Activated CD4-positive, alpha-beta T cell treated with anti-CD3 and anti-CD28 coated beads for 1 hour (primary cell): ENCODE data around the gene EDN2.

Experiments used
- DNase-seq: peaks from one replicate; pipeline ENCODE4 v3.0.0-alpha.2; 2020

The EDN2 gene

DNA sequence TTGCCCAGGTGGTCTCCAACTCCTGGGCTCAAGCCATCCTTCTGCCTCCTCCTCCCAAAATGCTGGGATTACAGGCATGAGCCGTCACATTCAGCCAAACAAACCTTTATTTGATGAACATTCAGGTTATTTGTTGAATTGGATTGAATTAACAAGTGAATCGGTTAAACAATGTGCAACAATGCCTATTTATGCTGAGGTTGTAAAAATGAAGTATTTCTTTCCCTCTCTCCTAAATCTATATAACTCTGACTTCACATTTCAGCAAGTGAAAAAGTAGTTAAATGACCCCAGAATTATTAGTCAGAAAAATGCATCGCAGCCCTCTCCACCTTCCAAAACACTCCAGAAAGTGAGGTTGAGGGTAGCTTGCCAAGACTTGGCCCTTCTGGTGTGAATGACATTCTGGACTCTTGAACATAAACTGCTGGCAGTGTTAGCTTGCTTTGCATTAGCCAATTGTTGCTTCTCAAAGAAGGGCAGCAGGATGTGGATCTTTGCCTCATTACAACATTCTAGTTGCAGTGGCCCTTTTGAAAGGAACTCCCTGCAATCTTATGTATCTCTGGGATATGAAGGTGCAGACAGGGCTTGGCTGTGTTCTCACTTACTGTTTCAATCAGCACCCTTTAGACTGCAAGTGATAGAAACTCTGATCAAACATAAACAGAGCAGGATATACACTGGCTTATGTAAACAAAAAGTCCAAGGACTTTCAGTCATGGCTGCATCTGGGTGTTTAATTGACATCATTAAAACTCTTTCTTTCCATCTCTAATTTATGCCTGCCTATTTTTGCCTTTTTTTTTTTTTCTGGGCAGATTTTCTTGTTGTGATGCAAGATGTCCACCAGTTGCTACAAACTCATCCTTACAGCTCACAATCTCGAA is 22.4 kb downstream of the EDN2 start:
- DNase-seq = no peak

DNA sequence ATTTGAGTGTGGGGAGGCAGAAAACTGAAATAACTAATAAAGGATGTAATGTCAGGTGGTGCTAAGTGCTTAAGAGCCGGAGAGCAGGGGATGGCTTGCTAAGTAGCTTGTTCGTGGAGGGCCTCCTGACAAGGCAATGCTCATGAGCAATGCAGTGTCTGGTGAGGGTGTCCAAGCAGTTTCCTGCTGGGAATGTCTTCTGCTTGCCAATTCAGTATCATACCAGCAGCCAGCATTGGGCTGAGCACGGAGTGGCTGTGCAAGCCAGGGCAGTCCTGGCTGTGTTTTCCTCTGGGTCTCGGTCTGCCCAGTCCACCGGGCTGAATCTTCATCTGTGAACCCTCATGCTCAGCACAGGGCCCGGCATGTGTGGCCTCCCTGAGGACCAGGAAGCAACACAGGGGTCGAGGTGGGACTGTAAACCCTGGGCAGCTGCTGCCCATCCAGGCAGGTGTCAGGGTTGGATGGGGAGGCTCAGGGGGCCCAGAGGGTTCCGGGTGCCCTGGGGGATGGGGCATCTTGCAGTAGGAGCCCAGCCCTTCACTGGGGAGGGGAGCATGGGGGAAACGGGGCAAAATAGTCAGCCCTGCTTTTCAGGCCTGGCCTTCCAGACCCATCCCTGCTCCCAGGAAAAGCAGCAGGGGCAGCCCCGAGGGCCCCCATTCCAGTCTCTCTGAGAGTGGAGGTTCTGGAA is 27.5 kb downstream of the EDN2 start:
- DNase-seq = no peak

DNA sequence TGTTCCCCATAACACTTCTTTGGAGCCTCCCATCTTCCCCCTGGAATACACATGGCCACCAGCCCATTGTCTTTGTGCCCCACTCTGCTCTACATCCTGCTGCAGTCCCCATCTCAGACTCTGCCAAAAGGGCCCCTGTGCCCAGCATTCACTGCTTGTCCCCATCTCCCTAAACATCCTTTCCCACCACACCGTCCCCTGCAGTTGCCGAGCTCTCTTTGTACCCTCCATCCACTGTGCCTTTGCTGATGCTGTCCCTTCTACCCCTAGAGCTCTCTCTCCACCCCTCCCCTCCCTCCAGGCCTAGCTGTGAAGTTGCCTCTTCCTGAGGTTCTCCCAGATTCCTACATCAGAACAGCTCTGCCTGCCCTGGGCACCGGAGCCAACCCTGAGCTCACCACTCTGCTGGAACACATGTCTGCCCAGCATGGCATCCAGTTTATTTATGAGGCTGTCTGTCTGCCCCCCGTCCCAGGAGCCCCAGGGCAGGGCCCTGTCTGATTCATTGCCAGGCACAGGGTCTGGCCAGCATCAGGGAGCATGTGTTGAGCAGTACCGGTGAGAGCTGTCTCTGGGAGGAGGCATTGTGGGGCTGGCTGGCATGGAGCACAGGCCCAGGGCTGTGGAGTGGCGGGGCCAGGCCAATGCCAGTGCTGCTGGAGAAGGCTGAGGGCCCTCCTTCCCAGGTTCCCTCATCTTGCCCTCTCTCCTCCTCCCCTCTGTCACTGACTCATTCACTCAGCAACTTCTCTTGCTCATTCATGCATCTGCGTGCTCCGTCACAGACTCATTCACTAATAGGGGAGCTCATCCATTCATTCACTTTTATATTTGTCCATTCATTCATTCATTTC is 28.8 kb downstream of the EDN2 start:
- DNase-seq = no peak

DNA sequence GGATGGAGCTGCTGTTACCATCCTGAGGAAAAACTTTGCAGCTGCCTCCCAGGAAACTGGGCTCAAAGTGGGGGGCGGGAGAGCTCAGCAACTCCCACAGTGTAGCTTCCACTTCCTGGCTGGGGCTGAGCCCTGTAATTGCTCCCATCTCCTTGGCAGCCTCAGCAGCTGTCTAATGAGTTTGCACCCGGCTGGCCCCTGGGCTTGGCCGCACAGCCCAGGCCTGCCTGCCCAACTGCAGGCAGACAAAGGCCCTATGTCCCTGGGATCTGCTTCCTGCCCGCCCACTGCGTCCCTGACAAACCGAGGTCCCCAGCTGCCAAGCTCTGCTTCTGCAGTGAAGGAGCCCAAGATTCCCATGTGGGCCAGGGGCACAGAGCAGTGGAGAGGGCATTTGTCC is 30.1 kb downstream of the EDN2 start:
- DNase-seq = no peak

DNA sequence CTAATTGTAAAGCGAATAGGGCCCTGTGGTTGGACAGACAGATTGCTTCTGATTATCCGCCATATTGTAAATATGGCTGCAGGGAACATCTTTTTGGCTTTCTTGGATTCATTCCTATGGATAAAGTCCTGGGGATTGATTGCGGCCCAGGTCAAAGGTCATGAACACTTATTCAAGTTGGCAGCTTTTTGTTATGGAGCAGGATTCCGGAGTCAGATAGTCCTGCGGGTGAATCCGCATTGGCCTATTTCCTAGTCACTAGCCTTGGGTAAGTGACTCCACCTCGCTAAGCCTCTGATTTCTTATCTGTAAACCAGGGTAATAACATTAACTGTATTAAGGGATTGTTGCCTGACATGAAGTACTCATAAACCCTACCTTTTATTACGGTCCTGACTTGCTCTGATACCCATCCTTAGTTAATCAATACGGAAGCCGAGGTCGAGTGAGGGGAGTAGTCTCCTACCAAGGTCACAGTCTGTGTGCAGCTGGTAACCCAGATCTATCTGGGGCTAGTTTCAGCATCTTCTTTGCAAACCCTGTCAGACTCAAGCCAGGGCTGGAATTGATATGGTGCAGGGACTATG is 31.7 kb downstream of the EDN2 start:
- DNase-seq = no peak

DNA sequence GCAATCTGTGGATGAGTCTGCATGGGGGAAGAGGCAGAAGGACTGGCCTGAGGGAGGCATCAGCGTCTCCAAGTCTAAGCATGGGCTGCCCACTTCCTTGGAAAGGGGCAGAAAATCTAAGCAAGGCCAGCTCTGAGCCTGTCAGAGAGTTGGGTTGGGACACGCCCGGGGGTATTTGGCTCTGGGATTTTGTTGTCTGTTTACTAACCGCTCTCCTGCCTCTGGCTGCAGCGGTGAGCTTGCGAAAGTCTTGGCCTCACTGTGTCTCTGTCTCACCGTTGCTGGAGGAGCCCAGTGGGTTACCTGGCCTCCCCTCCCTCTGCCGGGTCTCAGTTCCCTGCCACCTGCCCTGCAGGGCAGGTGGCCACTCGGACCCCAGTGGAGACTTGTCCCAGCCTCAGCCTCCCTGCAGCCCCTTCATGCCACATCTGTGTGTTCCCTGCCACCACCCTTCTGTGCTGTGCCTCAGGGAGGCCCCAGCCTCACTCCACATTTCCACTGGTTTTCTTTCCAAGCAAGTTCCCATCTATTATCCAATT is 33.7 kb downstream of the EDN2 start:
- no peak for DNase-seq

DNA sequence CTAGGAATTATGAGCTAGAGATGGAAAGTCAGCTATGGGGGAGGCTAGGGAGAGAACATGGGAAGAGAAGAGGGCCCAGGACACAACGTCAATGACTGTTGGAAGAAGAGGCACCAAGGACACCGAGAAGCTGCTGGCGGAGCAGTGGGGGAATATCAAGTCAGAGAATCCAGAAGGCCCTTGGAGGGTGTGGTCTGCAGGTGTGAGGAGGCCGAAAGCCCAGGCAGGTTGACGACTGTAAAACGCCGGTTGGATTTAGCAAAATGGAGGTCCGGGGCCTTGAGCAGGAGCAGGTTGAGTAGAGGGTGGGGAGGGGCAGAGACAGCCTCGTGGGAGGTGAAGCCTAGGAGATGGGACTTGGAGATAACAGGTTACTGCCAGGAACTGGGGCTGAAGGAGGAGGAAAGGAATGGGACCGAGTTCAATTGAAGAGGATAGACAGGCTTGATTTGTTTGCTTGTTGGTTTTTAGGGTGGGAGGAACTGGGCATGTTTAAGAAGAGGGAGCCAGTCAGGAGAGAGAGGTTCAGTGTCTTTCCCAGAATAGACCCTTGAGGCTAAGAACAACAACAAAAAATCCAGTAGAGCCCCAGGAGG is 35.1 kb downstream of the EDN2 start:
- DNase-seq = no peak

DNA sequence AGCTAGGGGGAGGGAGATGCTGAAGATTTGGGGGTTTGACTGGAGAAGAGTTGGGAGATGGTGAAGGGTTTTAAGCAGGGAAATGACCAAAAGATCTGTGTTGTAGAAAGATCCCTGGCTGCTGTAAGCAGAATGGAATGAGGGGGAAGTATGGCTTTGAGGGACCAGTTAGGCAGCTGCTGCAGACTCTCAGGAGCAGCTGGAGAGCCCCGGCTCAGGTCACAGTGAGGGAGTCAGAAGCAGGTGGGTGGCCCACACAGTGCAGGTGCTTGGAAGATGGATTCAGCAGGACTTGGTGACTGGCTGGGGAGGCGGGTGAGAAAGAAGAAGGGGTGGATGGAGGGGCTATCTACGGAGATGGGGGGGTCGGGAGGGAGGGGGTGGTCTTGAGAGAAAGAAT is 35.7 kb downstream of the EDN2 start:
- no peak for DNase-seq

DNA sequence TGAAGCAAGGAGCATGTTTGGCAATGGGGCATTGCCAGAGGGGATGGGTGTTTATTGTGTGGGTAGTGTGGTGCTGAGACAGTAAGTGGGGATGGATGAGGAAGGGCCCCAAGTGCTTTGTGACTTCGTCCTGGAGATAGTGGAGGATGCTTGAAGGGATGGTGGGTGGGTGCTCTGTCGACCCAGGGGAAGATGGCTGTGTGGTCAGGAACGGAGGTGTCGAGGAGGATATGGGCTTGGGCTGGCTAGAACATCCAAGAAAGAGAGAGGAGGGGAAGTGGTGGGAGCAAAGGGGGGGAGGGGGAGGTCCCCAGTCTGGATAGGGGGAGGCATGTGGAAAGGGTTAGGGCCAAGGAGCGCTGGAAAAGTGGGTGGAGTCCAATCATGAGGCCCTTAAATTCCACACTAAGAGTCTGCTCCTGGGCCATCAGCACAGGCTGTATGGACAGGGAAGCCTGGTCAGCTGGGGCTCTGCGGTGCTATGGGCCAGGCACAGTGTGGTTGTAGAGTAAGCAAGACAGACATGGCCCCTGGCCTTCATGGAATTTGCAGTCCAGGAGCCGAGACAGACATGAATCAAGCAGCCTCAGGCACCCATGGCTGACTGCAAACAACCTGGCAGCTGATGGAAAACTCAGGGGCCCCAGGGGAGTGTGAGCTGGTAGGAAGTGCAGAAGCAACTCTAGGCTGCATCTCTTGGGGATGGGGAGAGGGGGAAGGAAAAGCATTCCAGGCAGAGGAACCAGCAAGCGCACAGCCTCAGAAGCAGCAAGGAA is 36.3 kb downstream of the EDN2 start:
- DNase-seq = no peak

DNA sequence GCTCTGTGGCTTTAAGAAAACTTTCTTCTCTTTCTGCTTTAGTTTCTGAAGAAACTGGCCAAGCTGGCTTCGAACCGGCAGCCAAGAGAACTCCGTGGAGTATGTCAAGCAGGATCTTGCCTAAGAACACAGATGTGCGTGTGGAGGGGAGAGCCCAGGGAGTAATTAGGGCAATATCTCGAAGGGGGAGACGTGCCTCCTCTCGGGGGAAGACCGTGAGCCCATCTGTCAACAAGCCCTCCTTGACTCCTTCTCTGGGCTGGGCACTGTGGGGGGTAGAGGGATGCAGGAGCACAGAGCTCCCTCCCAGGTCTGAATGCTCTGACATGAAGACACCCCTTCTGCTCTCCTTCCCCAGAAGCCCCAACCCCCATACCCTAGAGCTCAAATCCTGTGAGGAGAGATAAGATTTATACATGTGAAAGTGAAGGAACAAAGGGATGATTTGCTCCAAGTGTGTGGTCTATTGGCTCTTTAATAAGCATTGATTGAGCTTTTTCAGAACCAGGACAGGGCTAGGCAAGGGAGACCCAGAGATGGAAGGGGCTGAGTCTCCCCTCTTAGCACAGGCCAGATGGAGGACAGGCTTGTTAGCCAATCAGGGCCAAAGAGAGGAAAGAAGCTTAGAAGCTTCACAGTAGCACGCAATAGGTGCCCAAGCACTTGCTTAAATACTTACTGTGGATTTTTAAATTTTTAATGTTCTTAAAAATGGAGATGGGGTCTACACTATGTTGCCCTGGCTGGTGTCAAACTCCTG is 37.5 kb downstream of the EDN2 start:
- DNase-seq = no peak

DNA sequence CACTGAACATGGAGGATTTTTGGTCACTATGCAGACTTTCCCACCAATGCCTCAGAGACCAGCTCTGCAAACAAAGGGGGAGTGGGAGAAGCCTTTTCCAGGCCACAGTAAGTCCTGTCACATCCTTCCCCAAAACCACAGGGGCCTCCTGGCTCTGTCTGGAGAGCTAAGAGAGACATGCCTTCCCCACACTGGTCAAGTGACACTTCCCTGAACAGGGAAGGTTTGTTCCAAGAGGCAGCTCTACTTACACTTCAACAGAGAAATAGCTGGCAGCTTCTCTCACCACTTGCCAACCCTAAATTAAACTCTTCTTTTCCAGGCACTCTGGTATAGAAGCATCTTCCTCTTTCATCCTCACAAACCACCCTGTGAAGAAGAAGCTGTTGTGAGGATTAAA is 39.7 kb downstream of the EDN2 start:
- no peak for DNase-seq

DNA sequence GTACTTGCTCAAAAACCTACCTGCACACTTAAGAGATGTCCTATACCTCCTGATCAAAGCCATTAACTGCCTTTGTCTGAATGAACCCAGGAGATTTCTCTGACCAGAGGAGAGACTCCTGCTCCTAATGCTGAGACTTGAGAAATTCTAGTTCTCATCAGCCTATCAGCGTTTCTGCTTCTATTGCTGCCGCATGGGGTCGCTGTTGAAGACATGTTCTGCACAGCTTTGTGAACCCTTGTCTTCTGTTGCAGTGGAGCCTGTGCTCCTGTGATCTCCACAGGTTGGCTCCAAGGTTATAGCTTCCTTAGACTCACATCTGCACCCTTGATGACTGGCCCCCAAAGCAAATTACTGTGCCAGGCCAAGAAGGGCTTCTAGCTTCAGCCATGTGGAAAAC is 40.2 kb downstream of the EDN2 start:
- DNase-seq = no peak

DNA sequence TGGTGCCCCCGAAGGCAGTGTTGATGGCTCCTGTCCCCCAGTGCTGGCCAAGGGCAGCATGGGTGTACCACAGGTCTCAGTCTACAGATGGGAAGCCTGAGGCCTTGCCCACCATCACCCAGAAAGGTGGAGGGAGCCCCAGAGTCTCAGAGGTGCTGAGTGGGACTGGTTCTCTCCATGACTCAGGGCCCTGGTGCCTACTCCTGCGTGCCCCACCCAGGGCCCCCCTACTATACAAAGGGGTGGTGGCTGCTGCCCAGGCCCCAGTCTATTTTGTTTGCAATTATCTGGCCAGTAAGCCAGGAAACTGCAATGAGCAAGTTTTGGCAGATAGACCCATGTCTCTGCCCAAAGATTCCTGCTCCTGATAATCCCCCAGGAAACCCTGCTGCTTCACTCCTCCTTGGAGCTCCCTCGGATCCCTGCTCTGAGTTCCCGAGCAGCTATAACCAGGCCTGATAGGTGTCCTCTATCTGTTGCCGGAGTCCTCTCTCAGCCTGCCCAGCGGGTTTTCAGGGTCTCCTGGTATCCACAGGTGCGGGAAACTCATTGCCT is 41.7 kb downstream of the EDN2 start:
- DNase-seq = no peak

DNA sequence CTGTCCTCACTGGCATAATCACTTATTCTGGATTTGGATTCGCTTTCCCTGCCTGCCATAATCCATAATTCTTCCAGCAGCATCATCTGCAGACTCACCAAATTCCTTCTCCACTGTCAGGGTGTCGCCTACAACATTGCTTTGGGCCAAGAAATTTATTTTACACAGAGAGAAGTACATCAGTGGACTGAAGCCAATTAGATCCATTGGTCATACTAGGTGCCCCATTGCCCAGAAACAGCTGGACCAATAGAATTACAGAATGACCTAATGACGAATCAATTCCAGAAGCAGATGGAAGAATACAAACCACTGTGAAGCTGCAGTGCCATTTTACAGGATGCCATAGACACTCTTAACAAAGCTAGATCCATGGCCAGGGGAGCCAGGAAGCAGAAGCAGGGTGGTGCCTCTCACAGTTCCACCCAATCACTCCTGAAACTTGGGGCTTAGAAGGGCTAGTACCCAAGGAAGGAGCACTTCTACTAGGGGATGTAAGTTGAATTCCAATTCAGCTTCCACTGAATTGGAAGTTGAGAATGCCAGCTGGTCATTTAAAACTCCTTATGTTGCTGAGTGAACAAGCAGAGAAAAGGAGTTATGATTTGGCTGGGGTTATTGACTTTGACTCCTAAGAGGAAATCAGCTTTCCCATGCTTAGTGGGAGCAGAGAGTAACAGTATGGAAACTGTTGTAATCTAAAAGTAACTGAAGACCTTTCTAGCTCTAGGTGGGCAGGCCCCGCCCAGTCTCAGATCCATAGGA is 44.0 kb downstream of the EDN2 start:
- no peak for DNase-seq

DNA sequence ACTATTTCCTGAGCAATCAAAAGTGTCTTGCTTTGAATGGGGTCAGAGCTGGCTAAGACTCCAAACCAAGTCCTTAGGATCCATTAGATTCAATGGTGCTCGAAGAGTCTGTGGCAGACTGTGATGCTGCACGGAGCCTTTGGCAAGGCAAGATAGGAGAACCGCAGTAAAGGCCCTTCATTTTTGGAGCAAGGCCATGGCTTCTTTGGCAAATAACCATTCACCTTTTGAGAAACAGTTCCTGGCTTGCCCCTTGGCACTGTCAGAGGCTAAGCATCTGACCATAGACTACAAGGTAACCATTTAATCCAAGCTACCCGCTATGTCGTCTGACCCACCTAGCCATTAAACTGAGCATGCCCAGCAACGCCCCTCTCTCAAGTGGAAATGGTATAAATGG is 45.2 kb downstream of the EDN2 start:
- DNase-seq = no peak

DNA sequence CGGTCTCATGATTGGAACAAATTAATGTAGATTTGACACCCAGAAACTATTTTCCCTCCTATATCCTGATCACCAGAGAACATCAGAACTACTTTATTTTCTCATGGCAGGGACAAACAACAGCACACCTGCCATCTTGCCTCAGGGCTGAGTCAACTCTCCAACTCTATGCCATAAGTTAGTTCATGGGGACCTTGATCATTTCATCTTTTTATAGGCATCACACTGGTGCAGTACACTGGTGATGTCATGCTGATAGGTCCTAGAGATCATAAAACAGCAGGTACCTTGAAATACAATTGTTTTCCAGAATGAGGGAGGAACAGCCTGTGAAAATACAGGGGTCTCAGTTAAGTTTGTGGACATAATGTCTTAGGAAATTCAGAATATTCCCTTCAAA is 45.8 kb downstream of the EDN2 start:
- no peak for DNase-seq

DNA sequence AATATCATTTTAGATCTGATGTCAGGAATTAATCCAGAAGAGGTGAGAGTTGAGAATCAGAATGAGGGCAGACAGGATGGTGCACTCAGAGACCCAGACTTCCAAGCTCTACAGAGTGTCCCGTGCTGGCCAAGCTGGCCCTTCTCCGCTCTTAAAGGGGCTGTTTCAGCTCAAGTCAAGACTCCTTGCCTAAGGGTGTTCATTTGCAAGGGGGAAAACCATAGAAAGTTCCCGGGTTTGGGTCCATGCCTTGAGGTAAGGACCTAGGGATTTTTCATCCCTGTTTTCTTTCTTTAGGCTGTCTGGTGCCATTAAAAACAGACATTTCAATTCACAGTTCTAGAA is 47.5 kb downstream of the EDN2 start:
- no peak for DNase-seq

DNA sequence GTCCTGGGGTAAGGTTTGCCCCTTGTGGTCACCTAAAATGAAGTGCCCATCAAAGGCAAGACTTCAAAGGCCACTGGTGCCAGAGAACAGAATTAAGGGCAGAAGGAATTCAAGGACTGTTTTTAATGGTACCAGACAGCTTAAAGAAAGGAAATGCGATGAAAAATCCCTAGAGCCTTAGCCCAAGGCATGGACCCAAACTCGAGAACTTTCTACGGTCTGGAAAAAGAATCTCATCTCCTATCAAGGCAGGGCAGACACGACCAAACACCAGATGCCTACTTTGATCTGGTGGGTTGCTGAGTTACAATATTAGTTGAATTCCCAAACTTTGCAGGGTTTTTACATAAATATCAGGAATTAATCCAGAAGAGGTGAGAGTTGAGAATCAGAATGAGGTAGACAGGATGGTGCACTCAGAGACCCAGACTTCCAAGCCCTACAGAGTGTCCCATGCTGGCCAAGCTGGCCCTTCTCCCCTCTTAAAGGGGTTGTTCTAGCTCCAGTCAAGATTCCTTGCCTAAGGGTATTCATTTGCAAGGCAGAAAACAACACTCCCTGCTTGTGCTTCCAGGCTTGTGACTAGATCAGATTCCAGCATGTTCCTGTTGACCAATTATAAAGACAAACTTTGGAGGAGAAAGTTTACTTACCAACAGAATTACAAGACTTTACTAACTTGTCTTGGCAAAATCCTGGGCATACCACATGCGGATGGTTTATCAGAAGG is 48.0 kb downstream of the EDN2 start:
- DNase-seq = no peak

DNA sequence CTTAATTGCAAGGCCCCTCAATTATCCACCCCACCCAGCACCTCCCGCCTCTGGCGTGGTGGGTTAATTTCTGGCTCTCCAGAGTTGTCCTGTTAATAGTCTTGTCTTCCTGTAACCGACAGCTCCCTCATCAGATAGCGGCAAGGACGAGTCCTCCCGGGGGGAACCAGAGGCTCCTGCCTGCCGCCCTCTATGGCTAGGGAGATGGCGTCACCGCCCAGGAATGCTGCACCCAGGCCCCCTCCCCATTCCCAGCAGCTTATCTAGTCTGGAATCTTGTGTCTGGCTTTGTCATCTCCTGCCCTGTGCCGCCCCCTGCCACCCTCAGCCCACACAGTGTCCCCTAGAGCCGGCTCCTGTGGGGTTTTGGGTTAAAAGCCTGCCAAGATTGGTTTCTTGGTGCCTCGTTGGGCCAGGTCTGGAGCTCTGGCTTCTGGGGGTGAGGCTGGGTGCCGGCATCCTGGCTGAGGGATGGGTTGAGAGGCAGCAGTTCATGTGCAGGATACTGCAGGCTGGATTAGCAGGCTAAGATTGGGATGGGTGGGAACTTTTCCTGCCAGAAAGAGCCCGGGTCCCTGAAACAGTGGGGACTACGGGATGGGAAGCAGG is 48.8 kb downstream of the EDN2 start:
- no peak for DNase-seq
